GM19467 (cell line): ENCODE data around the gene MEI1.
"Not testable (repeated sequence)": the region's sequence is repeated elsewhere in the genome, so short reads cannot be mapped to it uniquely, and the experiment has no call there.

ENCODE experiments used
- ATAC-seq: cut with Tn5 transposase; IDR thresholded peaks from one replicate; pipeline ENCODE4 v1.9.1; 2021; ENCODE audit warnings: mild to moderate bottlenecking, moderate library complexity; ENCODE audit not compliant: unreplicated experiment

Gene MEI1

GRCh38 chr22:41699264-41700107 is at the start of gene MEI1:
Gene MEI1 (plus strand): TSS chr22:41699503. CDS start chr22:41699539, 36 bp downstream.
- no peak for ATAC-seq

- no peak for ATAC-seq
Observed at GRCh38 chr22:41650229-41650628, 49.1 kb upstream of the MEI1 start.

- no peak for ATAC-seq
Observed at GRCh38 chr22:41650821-41651220, 48.5 kb upstream of the MEI1 start.

GRCh38 chr22:41654322-41654721 is 45.0 kb upstream of the MEI1 start:
- ATAC-seq: no peak

- no peak for ATAC-seq
Observed at GRCh38 chr22:41656556-41656955, 42.7 kb upstream of the MEI1 start.

- ATAC-seq: no peak
Observed at GRCh38 chr22:41657709-41658108, 41.6 kb upstream of the MEI1 start.

GRCh38 chr22:41658869-41659268 is 40.4 kb upstream of the MEI1 start:
- ATAC-seq: no peak

- ATAC-seq: no peak
Observed at GRCh38 chr22:41659941-41660340, 39.4 kb upstream of the MEI1 start.

- ATAC-seq: no peak
Observed at GRCh38 chr22:41660416-41660815, 38.9 kb upstream of the MEI1 start.

- ATAC-seq: no peak
Observed at GRCh38 chr22:41661088-41661487, 38.2 kb upstream of the MEI1 start.

GRCh38 chr22:41661713-41662112 is 37.6 kb upstream of the MEI1 start:
- ATAC-seq: no peak

- not testable (repeated sequence) for ATAC-seq
Observed at GRCh38 chr22:41663594-41663993, 35.7 kb upstream of the MEI1 start.

- no peak for ATAC-seq
Observed at GRCh38 chr22:41664490-41664889, 34.8 kb upstream of the MEI1 start.

GRCh38 chr22:41664951-41665350 is 34.4 kb upstream of the MEI1 start:
- ATAC-seq: no peak

- no peak for ATAC-seq
Observed at GRCh38 chr22:41668971-41669911, 30.1 kb upstream of the MEI1 start.

- not testable (repeated sequence) for ATAC-seq
Observed at GRCh38 chr22:41672096-41672495, 27.2 kb upstream of the MEI1 start.

- no peak for ATAC-seq
Observed at GRCh38 chr22:41672780-41673509, 26.4 kb upstream of the MEI1 start.

- no peak for ATAC-seq
Observed at GRCh38 chr22:41674846-41675340, 24.4 kb upstream of the MEI1 start.

GRCh38 chr22:41676134-41676533 is 23.2 kb upstream of the MEI1 start:
- no peak for ATAC-seq

- ATAC-seq: no peak
Observed at GRCh38 chr22:41681616-41682015, 17.7 kb upstream of the MEI1 start.
